Esophagus squamous epithelium (tissue), 4 donors: Measurements from ENCODE around the gene BNIPL.

Experiments
- POLR2A ChIP-seq, 4 donors: fragments of 450-650 bp; IDR thresholded peaks; one replicate each; pipeline ENCODE4 v1.6.1; 2017; ENCODE audit warnings: antibody characterized with exemption in 4 of 4, mild to moderate bottlenecking in 4 of 4, moderate library complexity in 3 of 4
- TF ChIP-seq, protein P1 (sequence below), 6 experiments: fragments of 450-650 bp in 4 of 6; fragments of 200-600 bp in 2 of 6; sonication (generic) in 2 of 6; IDR thresholded peaks; one replicate each; pipeline ENCODE4 v1.5.1; 2016 to 2019; ENCODE audit warnings: antibody characterized with exemption in 6 of 6, mild to moderate bottlenecking in 4 of 6, moderate library complexity in 4 of 6

DNA sequence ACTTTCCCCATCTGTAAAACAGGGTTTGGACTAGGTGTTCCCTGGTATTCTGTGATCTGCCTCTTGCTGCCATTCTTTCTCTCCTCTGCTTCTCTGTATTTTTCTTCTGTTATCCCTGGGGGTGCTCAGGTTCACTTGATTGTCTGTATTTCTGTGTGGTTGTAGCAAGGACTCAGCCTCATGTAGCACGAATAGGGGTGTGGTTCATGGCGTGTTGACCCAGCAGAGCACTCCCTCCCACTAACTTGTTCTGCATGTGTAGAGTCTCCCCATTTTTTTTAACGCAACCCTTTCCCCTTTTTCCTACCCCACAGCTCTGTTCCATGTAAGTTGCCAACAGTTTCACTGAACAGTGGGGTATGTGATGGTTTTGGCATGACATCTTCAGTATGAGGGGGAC lies 1.2 kb upstream of the BNIPL start:
- TF ChIP-seq, protein P1, sequence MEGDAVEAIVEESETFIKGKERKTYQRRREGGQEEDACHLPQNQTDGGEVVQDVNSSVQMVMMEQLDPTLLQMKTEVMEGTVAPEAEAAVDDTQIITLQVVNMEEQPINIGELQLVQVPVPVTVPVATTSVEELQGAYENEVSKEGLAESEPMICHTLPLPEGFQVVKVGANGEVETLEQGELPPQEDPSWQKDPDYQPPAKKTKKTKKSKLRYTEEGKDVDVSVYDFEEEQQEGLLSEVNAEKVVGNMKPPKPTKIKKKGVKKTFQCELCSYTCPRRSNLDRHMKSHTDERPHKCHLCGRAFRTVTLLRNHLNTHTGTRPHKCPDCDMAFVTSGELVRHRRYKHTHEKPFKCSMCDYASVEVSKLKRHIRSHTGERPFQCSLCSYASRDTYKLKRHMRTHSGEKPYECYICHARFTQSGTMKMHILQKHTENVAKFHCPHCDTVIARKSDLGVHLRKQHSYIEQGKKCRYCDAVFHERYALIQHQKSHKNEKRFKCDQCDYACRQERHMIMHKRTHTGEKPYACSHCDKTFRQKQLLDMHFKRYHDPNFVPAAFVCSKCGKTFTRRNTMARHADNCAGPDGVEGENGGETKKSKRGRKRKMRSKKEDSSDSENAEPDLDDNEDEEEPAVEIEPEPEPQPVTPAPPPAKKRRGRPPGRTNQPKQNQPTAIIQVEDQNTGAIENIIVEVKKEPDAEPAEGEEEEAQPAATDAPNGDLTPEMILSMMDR (IDR thresholded peaks at IDR 0.05), result no peak
- TF ChIP-seq POLR2A (IDR thresholded peaks at IDR 0.05), result no peak
